Hepatocyte (in vitro differentiated cells): ENCODE results near the gene CDK14.

Experiments used
- EZH2 ChIP-seq: fragments of 200-600 bp; sonication (generic); IDR thresholded peaks from 2 replicates; pipeline ENCODE4 v1.6.1; 2016; ENCODE audit warnings: antibody characterized with exemption, mild to moderate bottlenecking, borderline replicate concordance
- EZH2phosphoT487 ChIP-seq: fragments of 200-600 bp; sonication (generic); IDR thresholded peaks from one replicate; pipeline ENCODE4 v1.6.1; 2018; ENCODE audit warnings: antibody characterized with exemption, mild to moderate bottlenecking, low read depth, moderate library complexity; ENCODE audit not compliant: unreplicated experiment, severe bottlenecking
- TF ChIP-seq, protein P1 (sequence below): fragments of 200-600 bp; sonication (generic); IDR thresholded peaks from 2 replicates; pipeline ENCODE4 v1.5.1; 2016; ENCODE audit warnings: antibody characterized with exemption, mild to moderate bottlenecking; ENCODE audit not compliant: poor library complexity

- TF ChIP-seq, protein P1, sequence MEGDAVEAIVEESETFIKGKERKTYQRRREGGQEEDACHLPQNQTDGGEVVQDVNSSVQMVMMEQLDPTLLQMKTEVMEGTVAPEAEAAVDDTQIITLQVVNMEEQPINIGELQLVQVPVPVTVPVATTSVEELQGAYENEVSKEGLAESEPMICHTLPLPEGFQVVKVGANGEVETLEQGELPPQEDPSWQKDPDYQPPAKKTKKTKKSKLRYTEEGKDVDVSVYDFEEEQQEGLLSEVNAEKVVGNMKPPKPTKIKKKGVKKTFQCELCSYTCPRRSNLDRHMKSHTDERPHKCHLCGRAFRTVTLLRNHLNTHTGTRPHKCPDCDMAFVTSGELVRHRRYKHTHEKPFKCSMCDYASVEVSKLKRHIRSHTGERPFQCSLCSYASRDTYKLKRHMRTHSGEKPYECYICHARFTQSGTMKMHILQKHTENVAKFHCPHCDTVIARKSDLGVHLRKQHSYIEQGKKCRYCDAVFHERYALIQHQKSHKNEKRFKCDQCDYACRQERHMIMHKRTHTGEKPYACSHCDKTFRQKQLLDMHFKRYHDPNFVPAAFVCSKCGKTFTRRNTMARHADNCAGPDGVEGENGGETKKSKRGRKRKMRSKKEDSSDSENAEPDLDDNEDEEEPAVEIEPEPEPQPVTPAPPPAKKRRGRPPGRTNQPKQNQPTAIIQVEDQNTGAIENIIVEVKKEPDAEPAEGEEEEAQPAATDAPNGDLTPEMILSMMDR = no peak
- TF ChIP-seq EZH2phosphoT487 (no peak), EZH2 (no peak)
Observed at GRCh38 chr7:91240376-91240941, 644.3 kb downstream of the CDK14 start.
